GM19324 (cell line): Measurements from ENCODE around the gene TEX2.

ENCODE experiments used
- ATAC-seq: cut with Tn5 transposase; IDR thresholded peaks from one replicate; pipeline ENCODE4 v1.9.1; 2021; ENCODE audit warnings: mild to moderate bottlenecking, moderate library complexity; ENCODE audit not compliant: unreplicated experiment, low FRiP score

Gene TEX2

GRCh38 chr17:64149196-64149595, 113.9 kb downstream of the TEX2 start:
- no peak for ATAC-seq

- ATAC-seq = no peak
These were observed 114.4 kb downstream of the TEX2 start for GRCh38 chr17:64148699-64149098.

- ATAC-seq = no peak
These were observed 114.9 kb downstream of the TEX2 start for GRCh38 chr17:64148017-64148631.

- ATAC-seq = no peak
These were observed 115.7 kb downstream of the TEX2 start for GRCh38 chr17:64147110-64148016.

GRCh38 chr17:64146418-64147109, 116.5 kb downstream of the TEX2 start:
- ATAC-seq = no peak

- ATAC-seq = peak; percentile 93
These were observed 117.2 kb downstream of the TEX2 start for GRCh38 chr17:64145751-64146417.

- peak; percentile 21 for ATAC-seq
These were observed 117.7 kb downstream of the TEX2 start for GRCh38 chr17:64145375-64145750.

- ATAC-seq = no peak
These were observed 123.5 kb downstream of the TEX2 start for GRCh38 chr17:64139542-64139941.

- no peak for ATAC-seq
These were observed 124.6 kb downstream of the TEX2 start for GRCh38 chr17:64138441-64138840.

GRCh38 chr17:64135000-64135399, 128.1 kb downstream of the TEX2 start:
- no peak for ATAC-seq

- ATAC-seq = no peak
These were observed 128.7 kb downstream of the TEX2 start for GRCh38 chr17:64134216-64134970.

- no peak for ATAC-seq
These were observed 129.4 kb downstream of the TEX2 start for GRCh38 chr17:64133546-64134215.

GRCh38 chr17:64131606-64132270, 131.3 kb downstream of the TEX2 start:
- ATAC-seq = no peak

- no peak for ATAC-seq
These were observed 132.5 kb downstream of the TEX2 start for GRCh38 chr17:64130559-64131001.

- ATAC-seq = peak; percentile 85
These were observed 133.1 kb downstream of the TEX2 start, which contains the start of gene ERN1 for GRCh38 chr17:64129765-64130558. TSS of gene ERN1 (minus strand) at chr17:64130144. CDS start at chr17:64130029, 115 bp downstream.

GRCh38 chr17:64129515-64129764, 133.6 kb downstream of the TEX2 start:
- no peak for ATAC-seq

- ATAC-seq = no peak
These were observed 134.1 kb downstream of the TEX2 start for GRCh38 chr17:64128787-64129514.

- ATAC-seq = no peak
These were observed 136.1 kb downstream of the TEX2 start for GRCh38 chr17:64126918-64127317.
